K562 (cell line): ENCODE data around the gene URM1. TPM values are rescaled to one million over a fixed set of nuclear protein-coding genes. Genes with fewer than 3 reads are reported as not detected.

Source experiments
- DDX20 ChIP-seq: fragments of 450-650 bp; IDR thresholded peaks from 2 replicates; pipeline ENCODE4 v1.6.1; 2016; ENCODE audit warnings: missing genetic modification characterization, low read depth, mild to moderate bottlenecking, missing compliant biosample characterization, moderate library complexity
- DPF2 ChIP-seq: fragments of 450-650 bp; IDR thresholded peaks from 2 replicates; pipeline ENCODE4 v1.6.1; 2016
- E4F1 ChIP-seq: fragments of 250-450 bp; sonication (Bioruptor Pico); IDR thresholded peaks from 2 replicates; pipeline ENCODE4 v1.5.0; 2021; ENCODE audit warnings: mild to moderate bottlenecking, borderline replicate concordance
- ETV5 ChIP-seq: sonication (generic); formaldehyde crosslinking; IDR thresholded peaks from 2 replicates; pipeline ENCODE4 v1.4.0; 2020; ENCODE audit warnings: low read depth, mild to moderate bottlenecking, missing genetic modification reagents
- GTF2A2 ChIP-seq: IDR thresholded peaks from 2 replicates; pipeline ENCODE4 v1.6.1; 2016; ENCODE audit warnings: mild to moderate bottlenecking, missing genetic modification characterization, missing compliant biosample characterization
- HNRNPL ChIP-seq: fragments of 200-400 bp; formaldehyde crosslinking; IDR thresholded peaks from 2 replicates; pipeline ENCODE4 v1.6.1; 2017; ENCODE audit warnings: low read depth, mild to moderate bottlenecking, low read length
- NFIX ChIP-seq: fragments of 250-450 bp; sonication (Bioruptor Pico); IDR thresholded peaks from 2 replicates; pipeline ENCODE4 v1.4.0; 2020; ENCODE audit warnings: low read depth, mild to moderate bottlenecking, moderate library complexity
- NR2C2 ChIP-seq, 2 experiments: fragments of 200-800 bp in 1 of 2; sonication (Bioruptor generic) in 1 of 2; sonication (generic) in 1 of 2; formaldehyde crosslinking in 1 of 2; IDR thresholded peaks; 2 replicates each; pipeline versions ENCODE4 v1.6.1 to v1.8.0; 2016 to 2022; ENCODE audit warnings: mild to moderate bottlenecking in 1 of 2, missing compliant biosample characterization in 1 of 2, missing genetic modification characterization in 1 of 2, missing genetic modification reagents in 1 of 2
- RAD21 ChIP-seq, 2 experiments: fragments of 250-450 bp in 1 of 2; fragments of 450-650 bp in 1 of 2; sonication (Bioruptor Pico) in 1 of 2; formaldehyde crosslinking in 1 of 2; IDR thresholded peaks in 1 of 2; conservative IDR thresholded peaks in 1 of 2; 2 replicates each; pipeline versions ENCODE4 v1.4.0 to v1.8.0; 2020 to 2022; ENCODE audit warnings: mild to moderate bottlenecking in 2 of 2, moderate library complexity in 1 of 2
- TBP ChIP-seq: optimal IDR thresholded peaks from 2 replicates; pipeline ENCODE3; 2011; ENCODE audit warnings: low read depth, low read length, improper control_type of control experiment
- TEAD2 ChIP-seq: fragments of 450-650 bp; IDR thresholded peaks from 2 replicates; pipeline ENCODE4 v1.6.1; 2016; ENCODE audit warnings: missing genetic modification characterization, control low read depth, missing compliant biosample characterization
- ZNF561 ChIP-seq: fragments of 450-650 bp; formaldehyde crosslinking; conservative IDR thresholded peaks from 2 replicates; pipeline ENCODE4 v1.4.0; 2020; ENCODE audit warnings: mild to moderate bottlenecking, moderate library complexity
- ZNF764 ChIP-seq: fragments of 250-450 bp; sonication (Bioruptor Pico); IDR thresholded peaks from 2 replicates; pipeline ENCODE4 v1.4.0; 2020; ENCODE audit warnings: low read depth, mild to moderate bottlenecking, moderate library complexity
- polyA plus RNA-seq, 8 experiments: library from polyadenylated mRNA; depleted of rRNA in 4 of 8; stranded (reverse) in 5 of 8; unstranded in 3 of 8; fragments of >200 nt; fragmentation: Nextera tagmentation in 2 of 8; fragmentation: Illumina TruSeq in 1 of 8; extraction: Ambion mirVana in 2 of 8; extraction: Trizol in 1 of 8; gene quantifications; 2 replicates each; pipeline versions ENCODE4 v1.2.1 to v1.2.3, GENCODE V29; 2011 to 2014; ENCODE audit warnings: inconsistent platforms in 1 of 8, missing spikeins in 1 of 8
- total RNA-seq, 7 experiments: library from RNA; depleted of rRNA in 6 of 7; stranded (reverse); fragments of >200 nt in 6 of 7; fragmentation: Illumina TruSeq in 2 of 7; extraction: Trizol in 2 of 7; gene quantifications; 2 replicates each; pipeline versions ENCODE4 v1.2.1 to v1.2.3, GENCODE V29; 2011 to 2021; ENCODE audit warnings: low replicate concordance in 1 of 7
- TF ChIP-seq, protein P1 (sequence below): sonication (generic); formaldehyde crosslinking; IDR thresholded peaks from 2 replicates; pipeline ENCODE4 v1.8.0; 2022; ENCODE audit warnings: mild to moderate bottlenecking, missing genetic modification reagents
- TF ChIP-seq, protein P2 (sequence below): sonication (generic); formaldehyde crosslinking; IDR thresholded peaks from 2 replicates; pipeline ENCODE4 v1.8.1; 2022; ENCODE audit warnings: missing genetic modification reagents
- TF ChIP-seq, protein P3 (sequence below): fragments of 450-650 bp; formaldehyde crosslinking; IDR thresholded peaks from 2 replicates; pipeline ENCODE4 v1.4.0; 2022; ENCODE audit warnings: missing genetic modification characterization

The URM1 gene
- total and polyA plus RNA-seq, 9 of the 15 experiments (the other 6 are each of a cell fraction or from before 2014, with no cell fraction given), result 10.1 to 88.9 (median 53.3) TPM

DNA sequence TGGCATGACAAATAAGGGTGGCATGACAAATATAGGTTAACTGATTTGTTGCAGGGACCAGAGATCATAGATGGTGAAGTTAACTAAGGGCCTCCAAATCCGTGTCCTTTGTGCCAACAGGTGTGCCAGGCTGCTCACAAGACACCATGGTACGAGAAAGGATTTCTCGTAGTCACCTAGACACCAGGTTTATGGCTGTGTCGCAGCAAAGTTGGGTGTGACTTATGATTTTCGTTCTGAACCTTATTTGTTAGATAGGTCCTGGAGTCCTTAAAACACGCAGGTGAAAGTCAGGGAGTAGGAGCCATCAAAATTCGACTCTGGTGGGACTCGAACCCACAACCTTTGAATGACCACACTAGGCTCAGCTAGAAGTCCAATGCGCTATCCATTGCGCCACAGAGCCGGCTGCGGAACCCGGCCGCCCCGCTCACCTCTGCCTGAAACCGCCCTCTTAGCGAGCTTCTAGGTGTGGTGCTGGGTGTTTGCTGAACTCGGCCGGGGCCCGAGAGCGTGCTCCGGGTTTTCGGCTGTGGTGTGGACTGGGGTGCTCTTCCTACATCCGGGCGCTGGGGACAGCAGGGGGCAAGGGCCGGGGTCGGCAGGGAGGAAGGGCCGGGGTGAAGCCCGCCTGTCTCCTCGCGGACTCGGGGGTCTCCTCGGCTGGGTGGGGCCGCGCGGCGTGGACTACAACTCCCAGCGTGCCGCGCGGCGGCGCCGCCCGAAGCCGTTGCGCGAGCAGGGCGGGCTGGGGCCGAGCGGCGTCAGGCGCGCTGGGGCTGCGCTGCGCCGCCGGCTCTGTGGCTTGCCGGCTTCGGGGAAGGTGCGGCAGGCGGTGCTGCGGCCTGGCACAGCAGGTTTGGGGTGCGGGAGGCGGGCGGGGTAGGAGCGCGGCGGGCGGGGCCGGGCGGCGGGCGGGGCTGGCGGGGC lies 31.1 kb upstream of the URM1 start, which contains the start of gene SLC27A4 (continued):
- TF ChIP-seq DDX20, result no peak
- no peak for TF ChIP-seq TEAD2
- TF ChIP-seq, protein P1, sequence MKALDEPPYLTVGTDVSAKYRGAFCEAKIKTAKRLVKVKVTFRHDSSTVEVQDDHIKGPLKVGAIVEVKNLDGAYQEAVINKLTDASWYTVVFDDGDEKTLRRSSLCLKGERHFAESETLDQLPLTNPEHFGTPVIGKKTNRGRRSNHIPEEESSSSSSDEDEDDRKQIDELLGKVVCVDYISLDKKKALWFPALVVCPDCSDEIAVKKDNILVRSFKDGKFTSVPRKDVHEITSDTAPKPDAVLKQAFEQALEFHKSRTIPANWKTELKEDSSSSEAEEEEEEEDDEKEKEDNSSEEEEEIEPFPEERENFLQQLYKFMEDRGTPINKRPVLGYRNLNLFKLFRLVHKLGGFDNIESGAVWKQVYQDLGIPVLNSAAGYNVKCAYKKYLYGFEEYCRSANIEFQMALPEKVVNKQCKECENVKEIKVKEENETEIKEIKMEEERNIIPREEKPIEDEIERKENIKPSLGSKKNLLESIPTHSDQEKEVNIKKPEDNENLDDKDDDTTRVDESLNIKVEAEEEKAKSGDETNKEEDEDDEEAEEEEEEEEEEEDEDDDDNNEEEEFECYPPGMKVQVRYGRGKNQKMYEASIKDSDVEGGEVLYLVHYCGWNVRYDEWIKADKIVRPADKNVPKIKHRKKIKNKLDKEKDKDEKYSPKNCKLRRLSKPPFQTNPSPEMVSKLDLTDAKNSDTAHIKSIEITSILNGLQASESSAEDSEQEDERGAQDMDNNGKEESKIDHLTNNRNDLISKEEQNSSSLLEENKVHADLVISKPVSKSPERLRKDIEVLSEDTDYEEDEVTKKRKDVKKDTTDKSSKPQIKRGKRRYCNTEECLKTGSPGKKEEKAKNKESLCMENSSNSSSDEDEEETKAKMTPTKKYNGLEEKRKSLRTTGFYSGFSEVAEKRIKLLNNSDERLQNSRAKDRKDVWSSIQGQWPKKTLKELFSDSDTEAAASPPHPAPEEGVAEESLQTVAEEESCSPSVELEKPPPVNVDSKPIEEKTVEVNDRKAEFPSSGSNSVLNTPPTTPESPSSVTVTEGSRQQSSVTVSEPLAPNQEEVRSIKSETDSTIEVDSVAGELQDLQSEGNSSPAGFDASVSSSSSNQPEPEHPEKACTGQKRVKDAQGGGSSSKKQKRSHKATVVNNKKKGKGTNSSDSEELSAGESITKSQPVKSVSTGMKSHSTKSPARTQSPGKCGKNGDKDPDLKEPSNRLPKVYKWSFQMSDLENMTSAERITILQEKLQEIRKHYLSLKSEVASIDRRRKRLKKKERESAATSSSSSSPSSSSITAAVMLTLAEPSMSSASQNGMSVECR (CRISPR knock-in tag), result peak; percentile 94
- peak; percentile 73 for TF ChIP-seq DPF2
- no peak for TF ChIP-seq ZNF561 (CRISPR knock-in tag)
- TF ChIP-seq TBP, result peak; percentile 99
- TF ChIP-seq NFIX (CRISPR knock-in tag), result 0 out of 2 replicates have a peak, but pooled peaks have one; percentile 3
- peak; percentile 72 for TF ChIP-seq NR2C2 (CRISPR knock-in tag; IDR thresholded peaks at IDR 0.05)
- TF ChIP-seq NR2C2 (tag; IDR thresholded peaks at IDR 0.05), result no peak
- TF ChIP-seq GTF2A2 (tag), result no peak
- TF ChIP-seq, protein P2, sequence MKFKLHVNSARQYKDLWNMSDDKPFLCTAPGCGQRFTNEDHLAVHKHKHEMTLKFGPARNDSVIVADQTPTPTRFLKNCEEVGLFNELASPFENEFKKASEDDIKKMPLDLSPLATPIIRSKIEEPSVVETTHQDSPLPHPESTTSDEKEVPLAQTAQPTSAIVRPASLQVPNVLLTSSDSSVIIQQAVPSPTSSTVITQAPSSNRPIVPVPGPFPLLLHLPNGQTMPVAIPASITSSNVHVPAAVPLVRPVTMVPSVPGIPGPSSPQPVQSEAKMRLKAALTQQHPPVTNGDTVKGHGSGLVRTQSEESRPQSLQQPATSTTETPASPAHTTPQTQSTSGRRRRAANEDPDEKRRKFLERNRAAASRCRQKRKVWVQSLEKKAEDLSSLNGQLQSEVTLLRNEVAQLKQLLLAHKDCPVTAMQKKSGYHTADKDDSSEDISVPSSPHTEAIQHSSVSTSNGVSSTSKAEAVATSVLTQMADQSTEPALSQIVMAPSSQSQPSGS (CRISPR knock-in tag), result no peak
- no peak; the same call in 1 of the 2 replicates for TF ChIP-seq E4F1
- TF ChIP-seq HNRNPL, result peak; percentile 94
- TF ChIP-seq ETV5 (CRISPR knock-in tag), result peak; percentile 35; the same call in 1 of the 2 replicates
- peak; percentile 59; the same call in 1 of the 2 replicates for TF ChIP-seq ZNF764 (CRISPR knock-in tag)
- TF ChIP-seq RAD21 (CRISPR knock-in tag; conservative IDR thresholded peaks at IDR 0.05 in 1 of 2, IDR thresholded peaks at IDR 0.05 in 1 of 2), result peak; percentile 13 to 30; a peak in 2 of 4 replicates
- TF ChIP-seq, protein P3, sequence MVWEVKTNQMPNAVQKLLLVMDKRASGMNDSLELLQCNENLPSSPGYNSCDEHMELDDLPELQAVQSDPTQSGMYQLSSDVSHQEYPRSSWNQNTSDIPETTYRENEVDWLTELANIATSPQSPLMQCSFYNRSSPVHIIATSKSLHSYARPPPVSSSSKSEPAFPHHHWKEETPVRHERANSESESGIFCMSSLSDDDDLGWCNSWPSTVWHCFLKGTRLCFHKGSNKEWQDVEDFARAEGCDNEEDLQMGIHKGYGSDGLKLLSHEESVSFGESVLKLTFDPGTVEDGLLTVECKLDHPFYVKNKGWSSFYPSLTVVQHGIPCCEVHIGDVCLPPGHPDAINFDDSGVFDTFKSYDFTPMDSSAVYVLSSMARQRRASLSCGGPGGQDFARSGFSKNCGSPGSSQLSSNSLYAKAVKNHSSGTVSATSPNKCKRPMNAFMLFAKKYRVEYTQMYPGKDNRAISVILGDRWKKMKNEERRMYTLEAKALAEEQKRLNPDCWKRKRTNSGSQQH (CRISPR knock-in tag), result peak; percentile 76; the same call in 1 of the 2 replicates
